IPS DF 6.9 (cell line): Measurements from ENCODE around the gene MAML2.

ENCODE experiments used
- DNase-seq: peaks from one replicate; pipeline ENCODE4 v3.0.0-alpha.2; 2013; ENCODE audit warnings: low read depth, low spot score
- H3K27ac ChIP-seq: one replicate; pipeline ENCODE4 v1.5.1; 2013; ENCODE audit warnings: low read length, control low read depth
- H3K27me3 ChIP-seq: 2 replicates; pipeline ENCODE4 v1.6.1; 2013; ENCODE audit warnings: mild to moderate bottlenecking, low read length; ENCODE audit not compliant: control insufficient read depth, insufficient read depth
- H3K36me3 ChIP-seq: 2 replicates; pipeline ENCODE4 v1.6.1; 2013; ENCODE audit warnings: low read length; ENCODE audit not compliant: control insufficient read depth, insufficient read depth
- H3K4me1 ChIP-seq: 2 replicates; pipeline ENCODE4 v1.6.1; 2013; ENCODE audit warnings: low read length; ENCODE audit not compliant: control insufficient read depth, insufficient read depth
- H3K4me3 ChIP-seq: 2 replicates; pipeline ENCODE4 v1.5.1; 2013; ENCODE audit warnings: mild to moderate bottlenecking, low read length
- H3K9me3 ChIP-seq: 2 replicates; pipeline ENCODE4 v1.6.1; 2013; ENCODE audit warnings: low read length, inconsistent platforms; ENCODE audit not compliant: control insufficient read depth, insufficient read depth
- WGBS: extraction: QIAGEN DNeasy Blood & Tissue Kit; methylation state at CpG from one replicate; pipeline ENCODE4 v1.1.7; 2013; ENCODE audit warnings: mixed read lengths, missing lambda C conversion rate; ENCODE audit not compliant: insufficient read length, insufficient coverage; 5-methylcytosine and 5-hydroxymethylcytosine counted together

The MAML2 gene

GRCh38 chr11:96151501-96151900 is 191.5 kb downstream of the MAML2 start:
- Histone ChIP-seq H3K27ac (no peak overlapping the region), H3K4me3 (no peak overlapping the region), H3K27me3 (no peaks in the 10 kb centered on the region), H3K9me3 (no peaks in the 10 kb centered on the region), H3K36me3 (no peaks in the 10 kb centered on the region), H3K4me1 (peaks cover 4% of the 10 kb centered on the region; the same call in 1 of the 2 replicates)
- DNase-seq, result no peak
- WGBS, result no CpG with 5 or more reads among the region's 3 CpGs

DNA sequence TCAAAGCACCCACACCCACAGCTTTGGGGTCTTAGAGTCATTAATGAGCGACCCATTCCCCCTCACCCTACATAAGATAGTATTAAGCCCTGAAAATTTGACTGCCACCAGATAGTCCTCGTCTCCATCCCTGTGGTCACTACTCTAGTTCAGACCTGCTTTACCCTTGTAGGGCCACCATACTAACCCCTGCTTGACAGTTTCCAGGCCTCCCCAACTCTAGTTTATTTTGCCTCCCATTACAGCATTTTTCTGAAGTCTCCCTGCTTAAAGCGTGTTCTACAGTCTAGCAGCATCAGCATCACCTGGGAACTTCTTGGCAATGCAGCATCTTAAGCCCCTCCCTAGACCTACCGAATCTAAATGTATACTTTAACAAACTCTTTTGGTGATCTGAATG is 192.4 kb downstream of the MAML2 start:
- Histone ChIP-seq H3K36me3 (no peaks in the 10 kb centered on the region), H3K4me1 (no peaks in the 10 kb centered on the region), H3K4me3 (no peak overlapping the region), H3K9me3 (no peaks in the 10 kb centered on the region), H3K27me3 (no peaks in the 10 kb centered on the region), H3K27ac (no peak overlapping the region)
- DNase-seq, result no peak
- WGBS, result no CpG with 5 or more reads among the region's 4 CpGs

GRCh38 chr11:96149743-96150555 is 193.0 kb downstream of the MAML2 start:
- H3K4me1 ChIP-seq, result no peaks in the 10 kb centered on the region
- no peaks in the 10 kb centered on the region for H3K9me3 ChIP-seq
- no peak overlapping the region for H3K4me3 ChIP-seq
- H3K27me3 ChIP-seq, result no peaks in the 10 kb centered on the region
- no peak for DNase-seq
- no peaks in the 10 kb centered on the region for H3K36me3 ChIP-seq
- no peak overlapping the region for H3K27ac ChIP-seq
- WGBS, result 100% methylated on average over 2 of the region's 7 CpGs

- no peaks in the 10 kb centered on the region for H3K36me3 ChIP-seq
- no peaks in the 10 kb centered on the region for H3K4me1 ChIP-seq
- no peaks in the 10 kb centered on the region for H3K27me3 ChIP-seq
- H3K27ac ChIP-seq, result no peak overlapping the region
- no peak for DNase-seq
- H3K4me3 ChIP-seq, result no peak overlapping the region
- H3K9me3 ChIP-seq, result no peaks in the 10 kb centered on the region
- no CpG with 5 or more reads among the region's 6 CpGs for WGBS
Measured at GRCh38 chr11:96147906-96148486, 195.0 kb downstream of the MAML2 start.

DNA sequence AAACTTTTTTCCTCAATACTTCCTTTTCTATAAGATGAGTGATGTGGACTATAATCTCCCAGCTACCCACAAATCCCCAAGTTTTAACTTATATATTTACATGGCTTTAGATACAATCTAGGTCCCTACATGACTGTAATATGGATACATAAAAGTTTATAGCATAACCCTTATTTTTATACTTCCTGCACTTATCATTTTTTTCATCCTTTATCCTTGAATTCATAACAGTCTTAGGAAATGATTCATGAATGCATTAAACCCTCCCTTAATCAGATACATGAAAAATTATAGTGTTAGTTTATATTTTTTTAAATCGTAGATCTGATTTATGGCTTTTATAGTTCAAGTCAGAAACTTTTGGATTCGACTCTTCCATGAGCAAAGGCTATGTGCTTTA is 195.8 kb downstream of the MAML2 start:
- H3K4me1 ChIP-seq, result no peaks in the 10 kb centered on the region
- H3K27ac ChIP-seq, result no peak overlapping the region

GRCh38 chr11:96146765-96147164 is 196.2 kb downstream of the MAML2 start:
- no peak overlapping the region for H3K4me3 ChIP-seq
- no peaks in the 10 kb centered on the region for H3K27me3 ChIP-seq
- H3K9me3 ChIP-seq, result no peaks in the 10 kb centered on the region
- no peak for DNase-seq
- no peak overlapping the region for H3K27ac ChIP-seq
- H3K4me1 ChIP-seq, result no peaks in the 10 kb centered on the region
- no peaks in the 10 kb centered on the region for H3K36me3 ChIP-seq

More for the DNA sequence above, 195.8 kb downstream of the MAML2 start:
- Histone ChIP-seq H3K9me3 (no peaks in the 10 kb centered on the region), H3K27me3 (no peaks in the 10 kb centered on the region), H3K36me3 (no peaks in the 10 kb centered on the region), H3K4me3 (no peak overlapping the region)
- DNase-seq, result no peak
- WGBS, result 100% methylated on average over 1 of the region's 2 CpGs

- Histone ChIP-seq H3K27me3 (no peaks in the 10 kb centered on the region), H3K4me1 (no peaks in the 10 kb centered on the region), H3K27ac (no peak overlapping the region), H3K9me3 (no peaks in the 10 kb centered on the region), H3K36me3 (no peaks in the 10 kb centered on the region), H3K4me3 (no peak overlapping the region)
- DNase-seq, result no peak
- WGBS, result no CpG with 5 or more reads among the region's 4 CpGs
Measured at GRCh38 chr11:96145163-96145585, 197.8 kb downstream of the MAML2 start.

GRCh38 chr11:96144553-96144952 is 198.4 kb downstream of the MAML2 start:
- no peaks in the 10 kb centered on the region for H3K9me3 ChIP-seq
- H3K27ac ChIP-seq, result no peak overlapping the region
- no peaks in the 10 kb centered on the region for H3K36me3 ChIP-seq
- no peak overlapping the region for H3K4me3 ChIP-seq
- no peak for DNase-seq
- H3K27me3 ChIP-seq, result no peaks in the 10 kb centered on the region
- no CpG with 5 or more reads among the region's 2 CpGs for WGBS
- no peaks in the 10 kb centered on the region for H3K4me1 ChIP-seq

DNA sequence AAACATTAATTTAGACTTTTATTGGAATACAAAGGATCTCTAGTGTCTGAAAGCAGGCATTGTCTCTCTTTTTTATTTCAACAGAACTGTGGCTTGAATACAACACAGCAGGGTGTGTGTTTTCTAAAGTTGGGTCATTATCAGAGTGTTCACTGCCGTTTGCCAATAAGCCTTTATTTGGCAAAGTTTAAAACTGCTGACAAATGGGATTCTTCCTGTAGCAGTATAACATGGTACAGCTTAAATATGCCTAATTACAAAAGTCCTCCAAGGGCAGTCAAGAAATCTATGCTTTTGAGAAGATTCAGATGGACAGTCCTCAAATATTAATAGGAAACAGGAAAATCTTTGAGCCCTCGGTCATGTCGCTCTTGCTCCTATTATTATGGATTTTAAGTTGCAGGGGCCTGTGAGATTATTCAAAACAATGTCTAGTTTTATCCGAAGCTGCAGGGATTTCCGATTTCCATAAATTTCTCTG is 199.9 kb downstream of the MAML2 start:
- no peak overlapping the region for H3K4me3 ChIP-seq
- H3K4me1 ChIP-seq, result no peaks in the 10 kb centered on the region
- no peak for DNase-seq
- no peaks in the 10 kb centered on the region for H3K9me3 ChIP-seq
- H3K36me3 ChIP-seq, result no peaks in the 10 kb centered on the region
- no CpG with 5 or more reads among the region's 5 CpGs for WGBS
- no peak overlapping the region for H3K27ac ChIP-seq
- no peaks in the 10 kb centered on the region for H3K27me3 ChIP-seq

- H3K27ac ChIP-seq, result no peak overlapping the region
- DNase-seq, result no peak
Measured at GRCh38 chr11:96141626-96142025, 201.4 kb downstream of the MAML2 start.

GRCh38 chr11:96139691-96140090 is 203.3 kb downstream of the MAML2 start:
- Histone ChIP-seq H3K36me3 (no peaks in the 10 kb centered on the region), H3K27ac (no peak overlapping the region), H3K27me3 (no peaks in the 10 kb centered on the region), H3K9me3 (no peaks in the 10 kb centered on the region), H3K4me1 (no peaks in the 10 kb centered on the region), H3K4me3 (no peak overlapping the region)
- no peak for DNase-seq
- no CpG with 5 or more reads among the region's 3 CpGs for WGBS

More at GRCh38 chr11:96141626-96142025, 201.4 kb downstream of the MAML2 start:
- H3K4me1 ChIP-seq, result no peaks in the 10 kb centered on the region
- H3K27me3 ChIP-seq, result no peaks in the 10 kb centered on the region
- no CpG with 5 or more reads among the region's 9 CpGs for WGBS
- no peaks in the 10 kb centered on the region for H3K36me3 ChIP-seq
- no peak overlapping the region for H3K4me3 ChIP-seq
- H3K9me3 ChIP-seq, result no peaks in the 10 kb centered on the region
